GM12878 (cell line): ENCODE results near the gene SEC24D.
"Not testable (repeated sequence)": the region's sequence is repeated elsewhere in the genome, so short reads cannot be mapped to it uniquely, and the experiment has no call there.

Experiments
- CTCF ChIP-seq, 3 experiments: IDR thresholded peaks in 2 of 3; conservative IDR thresholded peaks in 1 of 3; 2 replicates each; pipeline ENCODE4 v1.5.1; 2011; ENCODE audit warnings: low read depth in 3 of 3, low read length in 3 of 3, mild to moderate bottlenecking in 3 of 3, control low read depth in 2 of 3, moderate library complexity in 2 of 3, inconsistent platforms in 1 of 3, mixed read lengths in 1 of 3; ENCODE audit not compliant: control insufficient read depth in 2 of 3, insufficient read depth in 1 of 3; ENCODE audit errors: extremely low read depth in 1 of 3
- E2F4 ChIP-seq: IDR thresholded peaks from 2 replicates; pipeline ENCODE4 v1.6.1; 2012; ENCODE audit warnings: low read depth, low read length, improper control_type of control experiment
- EP300 ChIP-seq, 2 experiments: fragments of 150-350 bp in 1 of 2; IDR thresholded peaks; 2 replicates each; pipeline ENCODE4 v1.6.1; 2011 to 2012; ENCODE audit warnings: low read depth in 2 of 2, low read length in 2 of 2, borderline replicate concordance in 1 of 2, improper control_type of control experiment in 1 of 2, inconsistent platforms in 1 of 2; ENCODE audit not compliant: control insufficient read depth in 1 of 2
- HCFC1 ChIP-seq: fragments of 150-350 bp; IDR thresholded peaks from 2 replicates; pipeline ENCODE4 v1.6.1; 2014; ENCODE audit warnings: low read length
- MYC ChIP-seq: IDR thresholded peaks from 2 replicates; pipeline ENCODE4 v1.6.1; 2011; ENCODE audit warnings: mild to moderate bottlenecking, low read length, moderate library complexity, inconsistent platforms; ENCODE audit not compliant: insufficient read depth, insufficient replicate concordance, insufficient read length, severe bottlenecking
- NRF1 ChIP-seq: conservative IDR thresholded peaks from 2 replicates; pipeline ENCODE4 v1.6.1; 2011; ENCODE audit warnings: mild to moderate bottlenecking, low read depth, low read length, improper control_type of control experiment
- SIX5 ChIP-seq: IDR thresholded peaks from 2 replicates; pipeline ENCODE4 v1.6.1; 2011; ENCODE audit warnings: mild to moderate bottlenecking, low read depth, low read length, moderate library complexity; ENCODE audit not compliant: severe bottlenecking
- SPI1 ChIP-seq: IDR thresholded peaks from 2 replicates; pipeline ENCODE4 v1.6.1; 2011; ENCODE audit warnings: low read depth, mild to moderate bottlenecking, low read length, moderate library complexity, borderline replicate concordance; ENCODE audit not compliant: insufficient read depth
- SREBF2 ChIP-seq: IDR thresholded peaks from 2 replicates; pipeline ENCODE4 v1.6.1; 2012; ENCODE audit warnings: mild to moderate bottlenecking, low read length
- SUZ12 ChIP-seq: fragments of 200-600 bp; sonication (generic); IDR thresholded peaks from one replicate; pipeline ENCODE4 v1.6.1; 2018; ENCODE audit warnings: antibody characterized with exemption, mild to moderate bottlenecking; ENCODE audit not compliant: unreplicated experiment

GRCh38 chr4:118776955-118777640, 58.8 kb downstream of the SEC24D start:
- TF ChIP-seq SUZ12; NRF1; E2F4; HCFC1; MYC; CTCF (IDR thresholded peaks at IDR 0.05 in 2 of 3, conservative IDR thresholded peaks at IDR 0.05 in 1 of 3; ENCODE audit: control insufficient read depth in 2 of 3, extremely low read depth in 1 of 3, insufficient read depth in 1 of 3, low read depth in 3 of 3, low read length in 3 of 3); SREBF2; SIX5; EP300 (IDR thresholded peaks at IDR 0.05; ENCODE audit: borderline replicate concordance in 1 of 2, control insufficient read depth in 1 of 2, low read depth in 2 of 2, low read length in 2 of 2); SPI1: not testable (repeated sequence)
